Activated naive CD4-positive, alpha-beta T cell (primary cell): ENCODE results near the gene FARSA.
"Not testable (repeated sequence)": the region's sequence is repeated elsewhere in the genome, so short reads cannot be mapped to it uniquely, and the experiment has no call there.

Source experiments
- DNase-seq, 4 experiments: peaks; one replicate each; lab custom pipeline; 2025; lab: John Stamatoyannopoulos, UW

FARSA gene

GRCh38 chr19:12933287-12934072 is at the start of gene FARSA:
FARSA (minus strand) TSS chr19:12933711; CDS start chr19:12933696, 15 bp downstream.
- DNase-seq = peak; percentile 64 to 79 (median 70)

GRCh38 chr19:12983091-12983490 is 49.6 kb upstream of the FARSA start:
- no peak for DNase-seq

- DNase-seq = no peak
These were observed 49.1 kb upstream of the FARSA start for GRCh38 chr19:12982648-12983047.

- DNase-seq = no peak
These were observed 46.5 kb upstream of the FARSA start for GRCh38 chr19:12979974-12980373.

GRCh38 chr19:12976109-12976508 is 42.6 kb upstream of the FARSA start:
- not testable (repeated sequence) for DNase-seq

- DNase-seq = no peak
These were observed 41.8 kb upstream of the FARSA start for GRCh38 chr19:12975221-12975741.

GRCh38 chr19:12974301-12975220 is 41.0 kb upstream of the FARSA start:
- DNase-seq = no peak

GRCh38 chr19:12973236-12973635 is 39.7 kb upstream of the FARSA start:
- DNase-seq = no peak

GRCh38 chr19:12970070-12970820 is 36.7 kb upstream of the FARSA start:
- no peak for DNase-seq

- no peak for DNase-seq
These were observed 35.9 kb upstream of the FARSA start, which contains the start of gene DAND5 for GRCh38 chr19:12969292-12969988. DAND5 (plus strand) TSS chr19:12969576; CDS start chr19:12969661, 85 bp downstream.

GRCh38 chr19:12967907-12968306 is 34.4 kb upstream of the FARSA start:
- DNase-seq = no peak

- DNase-seq = no peak
These were observed 32.3 kb upstream of the FARSA start for GRCh38 chr19:12965812-12966135.

GRCh38 chr19:12965017-12965811 is 31.7 kb upstream of the FARSA start:
- peak; percentile 54 to 77 (median 62) for DNase-seq

GRCh38 chr19:12959481-12959880 is 26.0 kb upstream of the FARSA start:
- no peak for DNase-seq

GRCh38 chr19:12957389-12957952 is 24.0 kb upstream of the FARSA start:
- DNase-seq = not testable (repeated sequence)

GRCh38 chr19:12956446-12957388 is 23.2 kb upstream of the FARSA start, which contains the start of gene GADD45GIP1:
GADD45GIP1 (minus strand) TSS chr19:12957223; CDS start chr19:12957212, 11 bp downstream.
- peak; percentile 53 to 78 (median 60) for DNase-seq

GRCh38 chr19:12955996-12956395 is 22.5 kb upstream of the FARSA start:
- no peak for DNase-seq

GRCh38 chr19:12955575-12955974 is 22.1 kb upstream of the FARSA start:
- DNase-seq = not testable (repeated sequence)

- DNase-seq = no peak
These were observed 21.1 kb upstream of the FARSA start for GRCh38 chr19:12954612-12954962.
